Upper lobe of left lung (tissue), 6 donors: Measurements from ENCODE around the gene OR2AJ1. TPM values are rescaled to one million over a fixed set of nuclear protein-coding genes. Genes with fewer than 3 reads are reported as not detected.

Experiments
- ATAC-seq, 2 donors: fragments of 200-7000 bp; cut with Tn5 transposase; one replicate each; pipeline ENCODE4 v1.9.1; 2022; ENCODE audit warnings: mild to moderate bottlenecking in 2 of 2, moderate library complexity in 2 of 2; ENCODE audit not compliant: low FRiP score in 2 of 2
- DNase-seq, 2 donors: peaks; one replicate each; pipeline ENCODE4 v3.0.0-alpha.2; 2019 to 2020
- H3K27ac ChIP-seq, 4 donors: fragments of 200-600 bp; sonication (generic); one replicate each; pipeline ENCODE4 v1.5.1; 2016 to 2019
- H3K27me3 ChIP-seq, 4 donors: fragments of 200-600 bp; sonication (generic); one replicate each; pipeline ENCODE4 v1.5.1; 2017 to 2019
- H3K36me3 ChIP-seq, 4 donors: fragments of 200-600 bp; sonication (generic); one replicate each; pipeline ENCODE4 v1.5.1; 2016 to 2019
- H3K4me1 ChIP-seq, 4 donors: fragments of 200-600 bp; sonication (generic); one replicate each; pipeline ENCODE4 v1.5.1; 2018 to 2019
- H3K4me3 ChIP-seq, 4 donors: fragments of 200-600 bp; sonication (generic); one replicate each; pipeline ENCODE4 v1.5.1; 2017 to 2019; ENCODE audit warnings: mild to moderate bottlenecking in 2 of 4, moderate library complexity in 1 of 4
- H3K9me3 ChIP-seq, 4 donors: fragments of 200-600 bp; sonication (generic); one replicate each; pipeline ENCODE4 v1.5.1; 2018 to 2019
- CTCF ChIP-seq, 6 experiments: fragments of 450-650 bp in 4 of 6; fragments of 200-600 bp in 2 of 6; sonication (generic) in 2 of 6; IDR thresholded peaks; one replicate each; pipeline ENCODE4 v1.5.1; 2016 to 2019; ENCODE audit warnings: antibody characterized with exemption in 6 of 6
- EP300 ChIP-seq, 4 donors: sonication (generic); formaldehyde crosslinking; IDR thresholded peaks; one replicate each; pipeline ENCODE4 v1.5.1; 2017; ENCODE audit warnings: antibody characterized with exemption in 4 of 4, control low read depth in 2 of 4
- POLR2A ChIP-seq, 4 donors: fragments of 450-650 bp; IDR thresholded peaks; one replicate each; pipeline ENCODE4 v1.5.1; 2016 to 2017; ENCODE audit warnings: antibody characterized with exemption in 4 of 4, mild to moderate bottlenecking in 2 of 4
- POLR2AphosphoS5 ChIP-seq, 2 donors: sonication (generic); formaldehyde crosslinking; IDR thresholded peaks; one replicate each; pipeline ENCODE4 v1.5.1; 2017; ENCODE audit warnings: antibody characterized with exemption in 2 of 2
- WGBS, 2 donors: methylation state at CpG; one replicate each; pipeline ENCODE4 v1.1.5; 2017 to 2018; 5-methylcytosine and 5-hydroxymethylcytosine counted together
- total RNA-seq, 6 donors: library from RNA; depleted of rRNA in 4 of 6; stranded (reverse); fragments of >200 nt in 4 of 6; gene quantifications; one replicate each; pipeline versions ENCODE4 v1.1.0 to v1.2.1, GENCODE V29; 2016 to 2021
- donor health status: DM: no; HTN: no; CAD: no; lungs with moderate emphysema.
- donor health status: DM: no; HTN: yes; CAD: no; lungs with severe emphysema.

The OR2AJ1 gene
- total RNA-seq, 6 donors from 2014 or later: 0.49 TPM; not detected in 5

GRCh38 chr1:247948558-247948957 lies 23.9 kb downstream of the OR2AJ1 start, which contains the start of gene OR2L8:
OR2L8 (plus strand) TSS chr1:247948858; CDS start chr1:247948858, 0 bp downstream.
- no peak for TF ChIP-seq EP300 (IDR thresholded peaks at IDR 0.05)
- TF ChIP-seq CTCF (IDR thresholded peaks at IDR 0.05): no peak
- no peak for TF ChIP-seq POLR2AphosphoS5 (IDR thresholded peaks at IDR 0.05)
- no peak for TF ChIP-seq POLR2A (IDR thresholded peaks at IDR 0.05)
- Histone ChIP-seq H3K36me3 (no peaks in the 10 kb centered on the region), H3K27me3 (no peaks in the 10 kb centered on the region), H3K4me1 (no peaks in the 10 kb centered on the region), H3K27ac (no peak within 1 kb of the TSS), H3K4me3 (no peak within 1 kb of the TSS), H3K9me3 (peaks cover 0 to 4% (median 0%) of the 10 kb centered on the region in 4 donors)
- WGBS, 2 donors: 78 to 81% methylated on average over 3 of the region's 3 CpGs
- DNase-seq (no peak), ATAC-seq (no peak)

- H3K27ac ChIP-seq: no peak overlapping the region
- no peaks in the 10 kb centered on the region for H3K27me3 ChIP-seq
- DNase-seq (no peak), ATAC-seq (no peak)
- H3K4me3 ChIP-seq: no peak overlapping the region
- no peak for TF ChIP-seq CTCF (IDR thresholded peaks at IDR 0.05)
- no peak for TF ChIP-seq POLR2AphosphoS5 (IDR thresholded peaks at IDR 0.05)
- no peak for TF ChIP-seq POLR2A (IDR thresholded peaks at IDR 0.05)
- TF ChIP-seq EP300 (IDR thresholded peaks at IDR 0.05): no peak
- no peaks in the 10 kb centered on the region for H3K9me3 ChIP-seq
- no peaks in the 10 kb centered on the region for H3K36me3 ChIP-seq
- WGBS, 2 donors: 95 to 97% methylated on average over 1 of the region's 1 CpG
- no peaks in the 10 kb centered on the region for H3K4me1 ChIP-seq
These were observed 28.7 kb downstream of the OR2AJ1 start for GRCh38 chr1:247953408-247953807.

GRCh38 chr1:247961791-247962190 lies 37.1 kb downstream of the OR2AJ1 start:
- Histone ChIP-seq H3K27ac (no peak overlapping the region), H3K4me1 (no peaks in the 10 kb centered on the region), H3K4me3 (no peak overlapping the region), H3K36me3 (no peaks in the 10 kb centered on the region), H3K27me3 (no peaks in the 10 kb centered on the region), H3K9me3 (no peaks in the 10 kb centered on the region)
- TF ChIP-seq POLR2A (IDR thresholded peaks at IDR 0.05) (no peak), EP300 (IDR thresholded peaks at IDR 0.05) (no peak), CTCF (IDR thresholded peaks at IDR 0.05) (no peak), POLR2AphosphoS5 (IDR thresholded peaks at IDR 0.05) (no peak)
- no peak for DNase-seq
- ATAC-seq: no peak
- WGBS, 2 donors: 21 to 32% methylated on average over 3 of the region's 3 CpGs

GRCh38 chr1:247962911-247963588 lies 38.4 kb downstream of the OR2AJ1 start:
- 56 to 67% methylated on average over 4 of the region's 4 CpGs for WGBS, 2 donors
- TF ChIP-seq POLR2A (IDR thresholded peaks at IDR 0.05) (no peak), CTCF (IDR thresholded peaks at IDR 0.05) (no peak), POLR2AphosphoS5 (IDR thresholded peaks at IDR 0.05) (no peak), EP300 (IDR thresholded peaks at IDR 0.05) (no peak)
- no peak for DNase-seq

GRCh38 chr1:247964933-247965332 lies 40.2 kb downstream of the OR2AJ1 start, which contains the start of gene OR2AK2:
OR2AK2 (plus strand) TSS chr1:247965233; CDS start chr1:247965377, 144 bp downstream.
- TF ChIP-seq POLR2AphosphoS5 (IDR thresholded peaks at IDR 0.05) (no peak), CTCF (IDR thresholded peaks at IDR 0.05) (no peak), EP300 (IDR thresholded peaks at IDR 0.05) (no peak), POLR2A (IDR thresholded peaks at IDR 0.05) (no peak)
- no peaks in the 10 kb centered on the region for H3K4me1 ChIP-seq
- no peak within 1 kb of the TSS for H3K4me3 ChIP-seq
- no peaks in the 10 kb centered on the region for H3K9me3 ChIP-seq
- no peaks in the 10 kb centered on the region for H3K27me3 ChIP-seq
- 85 to 90% methylated on average over 2 of the region's 2 CpGs for WGBS, 2 donors
- ATAC-seq (no peak), DNase-seq (no peak)
- H3K27ac ChIP-seq: no peak within 1 kb of the TSS
- H3K36me3 ChIP-seq: no peaks in the 10 kb centered on the region

More at GRCh38 chr1:247962911-247963588, 38.4 kb downstream of the OR2AJ1 start:
- Histone ChIP-seq H3K4me3 (no peak overlapping the region), H3K4me1 (no peaks in the 10 kb centered on the region), H3K9me3 (no peaks in the 10 kb centered on the region), H3K36me3 (no peaks in the 10 kb centered on the region), H3K27ac (no peak overlapping the region), H3K27me3 (no peaks in the 10 kb centered on the region)
- no peak for ATAC-seq
